CD4-positive, alpha-beta memory T cell (primary cell): ENCODE measurements around the gene CACHD1. TPM values are rescaled to one million over a fixed set of nuclear protein-coding genes. Genes with fewer than 3 reads are reported as not detected.
A peak's percentile ranks its signal among the peaks of the same experiment; 100 is the strongest.

Source experiments
- CTCF ChIA-PET: fragments of 350-600 bp; sonication (Branson Sonifier 250); formaldehyde crosslinking; loops from one replicate; lab custom pipeline; 2021; ENCODE audit warnings: inconsistent platforms; ENCODE audit not compliant: partially characterized antibody; lab: Charles Lee
- POLR2A ChIA-PET: fragments of 350-600 bp; sonication (Branson Sonifier 250); formaldehyde crosslinking; loops from one replicate; lab custom pipeline; 2021; ENCODE audit not compliant: partially characterized antibody; lab: Charles Lee
- DNase-seq, 5 donors: peaks; one replicate each; pipeline versions ENCODE4 v3.0.0 to v3.0.0-alpha.2; 2020 to 2022; ENCODE audit warnings: mixed read lengths in 1 of 5
- H3K27ac ChIP-seq: one replicate; pipeline ENCODE4 v1.7.0; 2013; ENCODE audit warnings: low read depth, low read length
- H3K27me3 ChIP-seq: 2 replicates; pipeline ENCODE4 v1.7.0; 2013; ENCODE audit warnings: mild to moderate bottlenecking, low read length, moderate library complexity; ENCODE audit not compliant: insufficient read depth
- H3K36me3 ChIP-seq: 2 replicates; pipeline ENCODE4 v1.7.0; 2013; ENCODE audit warnings: mild to moderate bottlenecking, low read length, moderate library complexity; ENCODE audit not compliant: insufficient read depth
- H3K4me1 ChIP-seq: 2 replicates; pipeline ENCODE4 v1.7.0; 2013; ENCODE audit warnings: mild to moderate bottlenecking, low read length, moderate library complexity; ENCODE audit not compliant: insufficient read depth
- H3K4me3 ChIP-seq, 2 donors: one replicate each; pipeline ENCODE4 v1.7.0; 2013; ENCODE audit warnings: low read length in 2 of 2, mild to moderate bottlenecking in 1 of 2
- H3K9me3 ChIP-seq, 2 donors: one replicate each; pipeline ENCODE4 v1.7.0; 2013; ENCODE audit warnings: low read length in 2 of 2, control low read depth in 1 of 2; ENCODE audit not compliant: control insufficient read depth in 1 of 2
- H3K27ac Mint-ChIP-seq, 7 donors: one replicate each; pipeline ENCODE4 v1.8.0; 2020 to 2021; ENCODE audit warnings: mixed read lengths in 7 of 7, mild to moderate bottlenecking in 6 of 7, inconsistent platforms in 3 of 7, moderate library complexity in 3 of 7
- H3K27me3 Mint-ChIP-seq, 2 donors: one replicate each; pipeline ENCODE4 v1.8.0; 2020 to 2021; ENCODE audit warnings: mixed read lengths in 2 of 2
- H3K36me3 Mint-ChIP-seq, 2 donors: one replicate each; pipeline ENCODE4 v1.8.0; 2020 to 2021; ENCODE audit warnings: mixed read lengths in 2 of 2, inconsistent platforms in 1 of 2, mild to moderate bottlenecking in 1 of 2
- H3K4me1 Mint-ChIP-seq, 4 donors: one replicate each; pipeline ENCODE4 v1.8.0; 2020 to 2021; ENCODE audit warnings: mixed read lengths in 4 of 4, mild to moderate bottlenecking in 1 of 4
- H3K4me3 Mint-ChIP-seq, 8 donors: one replicate each; pipeline ENCODE4 v1.8.0; 2020 to 2021; ENCODE audit warnings: mixed read lengths in 8 of 8, mild to moderate bottlenecking in 7 of 8, moderate library complexity in 6 of 8, inconsistent platforms in 3 of 8
- H3K9me3 Mint-ChIP-seq, 8 donors: one replicate each; pipeline ENCODE4 v1.8.0; 2020 to 2021; ENCODE audit warnings: mixed read lengths in 8 of 8, mild to moderate bottlenecking in 5 of 8, inconsistent platforms in 3 of 8, moderate library complexity in 1 of 8
- intact Hi-C: fragments of 100-400 bp; cut with micrococcal nuclease; formaldehyde crosslinking; loops from one replicate; pipeline ENCODE4 v1.15.1; 2023
- polyA plus RNA-seq, 2 donors: library from polyadenylated mRNA; unstranded; fragments of 300-500 nt; fragmentation: Illumina TruSeq; gene quantifications; one replicate each; pipeline ENCODE4 v1.2.3, GENCODE V29; 2021
- total RNA-seq, 2 experiments: library from RNA; stranded (reverse); gene quantifications; one replicate each; pipeline ENCODE4 v1.2.3, GENCODE V29; 2021

The CACHD1 gene
- total and polyA plus RNA-seq, 4 experiments from 2014 or later: 0.11 to 0.17 TPM; not detected in 2

GRCh38 chr1:64539781-64540218 is 69.9 kb downstream of the CACHD1 start:
- peaks cover 21% of the 10 kb centered on the region for H3K4me1 ChIP-seq
- POLR2A ChIA-PET: interaction anchor here (0.6 kb wide), 1 partner anchor 40 kb away, joined by 3 read pairs; no protein-coding TSS in a partner anchor
- Mint-ChIP-seq H3K4me1 (peaks cover 11 to 24% (median 19%) of the 10 kb centered on the region in 4 donors), H3K36me3 (no peaks in the 10 kb centered on the region), H3K9me3 (peaks cover 0 to 2% (median 0%) of the 10 kb centered on the region in 8 donors), H3K4me3 (no peak overlapping the region), H3K27ac (no peak overlapping the region), H3K27me3 (peaks cover 6 to 7% of the 10 kb centered on the region in 2 donors)
- intact Hi-C loops: no loop called here
- no peak overlapping the region for H3K27ac ChIP-seq
- no peak overlapping the region for H3K4me3 ChIP-seq
- CTCF ChIA-PET: no interaction called here
- H3K36me3 ChIP-seq: no peaks in the 10 kb centered on the region
- no peaks in the 10 kb centered on the region for H3K27me3 ChIP-seq
- DNase-seq: no peak
- H3K9me3 ChIP-seq: no peaks in the 10 kb centered on the region

- H3K4me1 ChIP-seq: peaks cover 27% of the 10 kb centered on the region
- H3K36me3 ChIP-seq: no peaks in the 10 kb centered on the region
- H3K4me3 ChIP-seq: no peak overlapping the region
- Mint-ChIP-seq H3K36me3 (no peaks in the 10 kb centered on the region), H3K27ac (peak overlapping the region in 1 of 7 donors; percentile 4), H3K4me1 (peaks cover 17 to 29% (median 23%) of the 10 kb centered on the region in 4 donors), H3K9me3 (peaks cover 0 to 2% (median 0%) of the 10 kb centered on the region in 8 donors), H3K27me3 (peaks cover 6 to 7% of the 10 kb centered on the region in 2 donors), H3K4me3 (peak overlapping the region in 6 of 8 donors; percentile 6 to 66 (median 48))
- no peaks in the 10 kb centered on the region for H3K9me3 ChIP-seq
- no peak overlapping the region for H3K27ac ChIP-seq
- no peak for DNase-seq
- no peaks in the 10 kb centered on the region for H3K27me3 ChIP-seq
- ChIA-PET POLR2A (interaction anchor here (0.6 kb wide), 1 partner anchor 39 kb away, joined by 3 read pairs; no protein-coding TSS in a partner anchor), CTCF (no interaction called here)
- intact Hi-C loops: no loop called here
These were observed 70.4 kb downstream of the CACHD1 start for GRCh38 chr1:64540265-64540791.

- DNase-seq: no peak
- H3K9me3 Mint-ChIP-seq: peaks cover 0 to 4% (median 0%) of the 10 kb centered on the region in 8 donors
- peaks cover 19 to 32% (median 26%) of the 10 kb centered on the region in 4 donors for H3K4me1 Mint-ChIP-seq
- no peak overlapping the region for H3K27ac ChIP-seq
- H3K27me3 ChIP-seq: no peaks in the 10 kb centered on the region
- H3K4me3 ChIP-seq: no peak overlapping the region
- H3K36me3 Mint-ChIP-seq: no peaks in the 10 kb centered on the region
- ChIA-PET POLR2A (no interaction called here), CTCF (no interaction called here)
- H3K27me3 Mint-ChIP-seq: peaks cover 6% of the 10 kb centered on the region in 2 donors
- H3K4me3 Mint-ChIP-seq: no peak overlapping the region
- intact Hi-C loops: no loop called here
- no peaks in the 10 kb centered on the region for H3K9me3 ChIP-seq
- peaks cover 30% of the 10 kb centered on the region for H3K4me1 ChIP-seq
- H3K27ac Mint-ChIP-seq: no peak overlapping the region
- H3K36me3 ChIP-seq: no peaks in the 10 kb centered on the region
These were observed 72.2 kb downstream of the CACHD1 start for GRCh38 chr1:64542118-64542517.

GRCh38 chr1:64543831-64544230 is 73.9 kb downstream of the CACHD1 start:
- Histone ChIP-seq H3K9me3 (no peaks in the 10 kb centered on the region), H3K36me3 (no peaks in the 10 kb centered on the region), H3K4me1 (peaks cover 30% of the 10 kb centered on the region), H3K27me3 (no peaks in the 10 kb centered on the region), H3K4me3 (no peak overlapping the region), H3K27ac (no peak overlapping the region)
- Mint-ChIP-seq H3K27me3 (peaks cover 6% of the 10 kb centered on the region in 2 donors), H3K4me1 (peaks cover 19 to 32% (median 26%) of the 10 kb centered on the region in 4 donors), H3K27ac (no peak overlapping the region), H3K36me3 (no peaks in the 10 kb centered on the region), H3K4me3 (no peak overlapping the region), H3K9me3 (peaks cover 0 to 4% (median 0%) of the 10 kb centered on the region in 8 donors)
- CTCF ChIA-PET: interaction anchor here (0.6 kb wide), 1 partner anchor 529 kb away, joined by 3 read pairs; no protein-coding TSS in a partner anchor
- POLR2A ChIA-PET: no interaction called here
- intact Hi-C loops: no loop called here
- DNase-seq: no peak

GRCh38 chr1:64545118-64545843 is 75.4 kb downstream of the CACHD1 start:
- DNase-seq: peak in 4 of 5 donors; percentile 27 to 39 (median 36)

GRCh38 chr1:64546013-64546412 is 76.1 kb downstream of the CACHD1 start:
- Histone ChIP-seq H3K36me3 (no peaks in the 10 kb centered on the region), H3K4me3 (no peak overlapping the region), H3K27ac (no peak overlapping the region), H3K9me3 (no peaks in the 10 kb centered on the region), H3K4me1 (peaks cover 26% of the 10 kb centered on the region), H3K27me3 (no peaks in the 10 kb centered on the region)
- peaks cover 14 to 29% (median 26%) of the 10 kb centered on the region in 4 donors for H3K4me1 Mint-ChIP-seq
- no peak overlapping the region for H3K27ac Mint-ChIP-seq
- no peaks in the 10 kb centered on the region for H3K27me3 Mint-ChIP-seq
- peaks cover 0 to 4% (median 0%) of the 10 kb centered on the region in 8 donors for H3K9me3 Mint-ChIP-seq
- intact Hi-C loops: no loop called here
- no peaks in the 10 kb centered on the region for H3K36me3 Mint-ChIP-seq
- H3K4me3 Mint-ChIP-seq: no peak overlapping the region
- ChIA-PET CTCF (no interaction called here), POLR2A (no interaction called here)
- DNase-seq: no peak

More at GRCh38 chr1:64545118-64545843, 75.4 kb downstream of the CACHD1 start:
- H3K36me3 ChIP-seq: no peaks in the 10 kb centered on the region
- no peak overlapping the region for H3K27ac Mint-ChIP-seq
- H3K4me3 Mint-ChIP-seq: peak overlapping the region in 3 of 8 donors; percentile 27 to 46 (median 33)
- intact Hi-C loops: no loop called here
- H3K27me3 Mint-ChIP-seq: peaks cover 0 to 3% of the 10 kb centered on the region in 2 donors
- H3K4me1 ChIP-seq: peaks cover 28% of the 10 kb centered on the region
- no peak overlapping the region for H3K27ac ChIP-seq
- peaks cover 0 to 4% (median 0%) of the 10 kb centered on the region in 8 donors for H3K9me3 Mint-ChIP-seq
- ChIA-PET CTCF (no interaction called here), POLR2A (no interaction called here)
- no peaks in the 10 kb centered on the region for H3K9me3 ChIP-seq
- H3K4me3 ChIP-seq: no peak overlapping the region
- H3K4me1 Mint-ChIP-seq: peaks cover 17 to 30% (median 27%) of the 10 kb centered on the region in 4 donors
- no peaks in the 10 kb centered on the region for H3K27me3 ChIP-seq
- no peaks in the 10 kb centered on the region for H3K36me3 Mint-ChIP-seq
